NCI-H345 treated with DMSO at 0.1 percent for 48 hours (cell line): ENCODE data around the gene FOSB.

Source experiments
- DNase-seq: peaks from one replicate; lab custom pipeline; 2025; ENCODE audit not compliant: unreplicated experiment; lab: John Stamatoyannopoulos, UW

Gene FOSB

GRCh38 chr19:45442408-45442777 is 25.4 kb upstream of the FOSB start:
- DNase-seq = no peak

GRCh38 chr19:45442778-45443461 is 24.9 kb upstream of the FOSB start:
- DNase-seq = no peak

GRCh38 chr19:45443462-45444317 is 24.1 kb upstream of the FOSB start:
- DNase-seq = peak; percentile 35

GRCh38 chr19:45444318-45445041 is 23.3 kb upstream of the FOSB start:
- no peak for DNase-seq

GRCh38 chr19:45445139-45445538 is 22.7 kb upstream of the FOSB start:
- DNase-seq = no peak

- DNase-seq = no peak
Observed at GRCh38 chr19:45446295-45446694, 21.5 kb upstream of the FOSB start.

GRCh38 chr19:45446944-45447343 is 20.9 kb upstream of the FOSB start:
- no peak for DNase-seq

- DNase-seq = no peak
Observed at GRCh38 chr19:45448425-45448756, 19.4 kb upstream of the FOSB start.

- DNase-seq = no peak
Observed at GRCh38 chr19:45448887-45449299, 18.9 kb upstream of the FOSB start.

GRCh38 chr19:45450012-45450333 is 17.8 kb upstream of the FOSB start:
- no peak for DNase-seq

- DNase-seq = no peak
Observed at GRCh38 chr19:45451131-45451849, 16.5 kb upstream of the FOSB start.

GRCh38 chr19:45451850-45452387 is 15.9 kb upstream of the FOSB start:
- no peak for DNase-seq

- DNase-seq = no peak
Observed at GRCh38 chr19:45455707-45456499, 11.9 kb upstream of the FOSB start.

GRCh38 chr19:45456500-45456815 is 11.3 kb upstream of the FOSB start:
- DNase-seq = no peak

- no peak for DNase-seq
Observed at GRCh38 chr19:45457776-45458175, 10.0 kb upstream of the FOSB start.

- DNase-seq = no peak
Observed at GRCh38 chr19:45460807-45461347, 6.9 kb upstream of the FOSB start.

- DNase-seq = no peak
Observed at GRCh38 chr19:45462174-45462573, 5.6 kb upstream of the FOSB start.

- DNase-seq = no peak
Observed at GRCh38 chr19:45463241-45463640, 4.6 kb upstream of the FOSB start.

GRCh38 chr19:45464274-45464673 is 3.5 kb upstream of the FOSB start:
- no peak for DNase-seq

GRCh38 chr19:45464852-45465441 is 2.8 kb upstream of the FOSB start:
- DNase-seq = no peak
